ENCODE measurements around the gene GCH1.

DNA sequence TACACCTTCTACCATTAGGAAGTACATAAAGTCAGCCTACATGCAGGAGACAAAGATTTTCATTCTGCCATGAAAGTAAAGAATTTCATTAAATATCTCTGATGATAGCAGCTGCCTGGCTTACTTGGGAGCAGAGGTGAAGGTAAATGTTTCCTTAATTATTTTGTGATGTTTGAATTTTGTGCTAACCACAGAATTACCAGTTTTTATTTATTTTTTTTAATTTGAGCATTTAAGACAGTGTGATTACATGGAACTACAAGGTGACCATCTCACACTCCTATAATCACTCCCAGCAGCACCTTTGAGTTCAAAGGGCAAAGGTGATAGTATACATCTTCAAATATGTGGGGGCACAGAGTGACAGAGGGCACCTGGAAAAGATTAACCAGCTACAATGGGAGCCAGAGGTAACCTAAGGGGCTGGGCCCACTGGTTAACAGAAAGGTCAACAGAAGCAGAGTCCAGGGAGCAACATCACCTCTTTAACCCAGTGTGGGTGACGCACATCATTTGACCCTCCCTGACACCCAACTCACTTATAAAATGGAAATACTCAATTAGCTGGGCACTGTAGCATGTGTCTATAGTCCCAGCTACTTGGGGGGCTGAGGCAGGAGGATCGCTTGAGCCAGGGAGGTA is 65.0 kb downstream of the GCH1 start:
- TF ChIP-seq, protein P1, sequence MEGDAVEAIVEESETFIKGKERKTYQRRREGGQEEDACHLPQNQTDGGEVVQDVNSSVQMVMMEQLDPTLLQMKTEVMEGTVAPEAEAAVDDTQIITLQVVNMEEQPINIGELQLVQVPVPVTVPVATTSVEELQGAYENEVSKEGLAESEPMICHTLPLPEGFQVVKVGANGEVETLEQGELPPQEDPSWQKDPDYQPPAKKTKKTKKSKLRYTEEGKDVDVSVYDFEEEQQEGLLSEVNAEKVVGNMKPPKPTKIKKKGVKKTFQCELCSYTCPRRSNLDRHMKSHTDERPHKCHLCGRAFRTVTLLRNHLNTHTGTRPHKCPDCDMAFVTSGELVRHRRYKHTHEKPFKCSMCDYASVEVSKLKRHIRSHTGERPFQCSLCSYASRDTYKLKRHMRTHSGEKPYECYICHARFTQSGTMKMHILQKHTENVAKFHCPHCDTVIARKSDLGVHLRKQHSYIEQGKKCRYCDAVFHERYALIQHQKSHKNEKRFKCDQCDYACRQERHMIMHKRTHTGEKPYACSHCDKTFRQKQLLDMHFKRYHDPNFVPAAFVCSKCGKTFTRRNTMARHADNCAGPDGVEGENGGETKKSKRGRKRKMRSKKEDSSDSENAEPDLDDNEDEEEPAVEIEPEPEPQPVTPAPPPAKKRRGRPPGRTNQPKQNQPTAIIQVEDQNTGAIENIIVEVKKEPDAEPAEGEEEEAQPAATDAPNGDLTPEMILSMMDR (IDR thresholded peaks at IDR 0.05), result no peak
- TF ChIP-seq POLR2AphosphoS5 (IDR thresholded peaks at IDR 0.05), result no peak
- no peak for TF ChIP-seq POLR2A (IDR thresholded peaks at IDR 0.05)

All from suprapubic skin (tissue), 4 donors.